Heart right ventricle (tissue), 16 donors: ENCODE data around the gene AGPAT4. TPM values are rescaled to one million over a fixed set of nuclear protein-coding genes. Genes with fewer than 3 reads are reported as not detected.
A peak's percentile ranks its signal among the peaks of the same experiment; 100 is the strongest.

ENCODE experiments used
- ATAC-seq, 8 donors: fragments of 200-7000 bp; cut with Tn5 transposase; one replicate each; pipeline ENCODE4 v1.9.1; 2020; ENCODE audit warnings: mild to moderate bottlenecking in 8 of 8, moderate library complexity in 8 of 8, moderate number of reproducible peaks in 1 of 8
- DNase-seq, 2 donors: peaks; one replicate each; pipeline ENCODE4 v3.0.0-alpha.2; 2020
- H3K27ac ChIP-seq, 10 donors: fragments of 200-600 bp; sonication (generic) in 2 of 10; one replicate each; pipeline versions ENCODE4 v1.5.0 to v1.8.0; 2020 to 2022; ENCODE audit warnings: mild to moderate bottlenecking in 3 of 10
- H3K27me3 ChIP-seq, 7 donors: fragments of 200-600 bp; one replicate each; pipeline ENCODE4 v1.8.0; 2021 to 2022; ENCODE audit warnings: mild to moderate bottlenecking in 2 of 7
- H3K36me3 ChIP-seq, 9 donors: fragments of 200-600 bp; sonication (generic) in 1 of 9; one replicate each; pipeline versions ENCODE4 v1.5.0 to v1.8.0; 2020 to 2022; ENCODE audit warnings: mild to moderate bottlenecking in 2 of 9
- H3K4me1 ChIP-seq, 9 donors: fragments of 200-600 bp; sonication (generic) in 1 of 9; one replicate each; pipeline versions ENCODE4 v1.5.0 to v1.8.0; 2020 to 2022; ENCODE audit warnings: mild to moderate bottlenecking in 4 of 9
- H3K4me3 ChIP-seq, 10 donors: fragments of 200-600 bp; sonication (generic) in 2 of 10; one replicate each; pipeline versions ENCODE4 v1.5.0 to v1.8.0; 2020 to 2022; ENCODE audit warnings: mild to moderate bottlenecking in 7 of 10, moderate library complexity in 2 of 10
- H3K9me3 ChIP-seq, 11 donors: fragments of 200-600 bp in 10 of 11; sonication (generic) in 2 of 11; one replicate each; pipeline versions ENCODE4 v1.5.0 to v1.8.0; 2013 to 2022; ENCODE audit warnings: mild to moderate bottlenecking in 2 of 11, control low read depth in 1 of 11, moderate library complexity in 1 of 11
- WGBS, 2 donors: extraction: QIAGEN DNeasy Blood & Tissue Kit; methylation state at CpG; one replicate each; pipeline ENCODE4 v1.1.7; 2013; ENCODE audit warnings: inconsistent platforms in 1 of 2; 5-methylcytosine and 5-hydroxymethylcytosine counted together
- intact Hi-C, 10 donors: fragments of 100-400 bp; cut with DNase I; formaldehyde crosslinking; loops; one replicate each; pipeline versions ENCODE4 v1.11.1 to v1.14.2; 2022
- polyA plus RNA-seq, 2 donors: library from polyadenylated mRNA; stranded (reverse); fragments of 200-250 nt; gene quantifications; one replicate each; pipeline ENCODE4 v1.2.3, GENCODE V29; 2013
- total RNA-seq, 10 donors: library from RNA; stranded (reverse); fragmentation: NEBNext Ultra II Directional in 3 of 10; extraction: Animal tissue kit (Norgen Biotek cat#: 25700) in 3 of 10; gene quantifications; one replicate each; pipeline versions ENCODE4 v1.2.1 to v1.2.4, GENCODE V29; 2021 to 2023
- TF ChIP-seq, protein P1 (sequence below), 9 donors: fragments of 200-600 bp; sonication (generic) in 2 of 9; IDR thresholded peaks; one replicate each; pipeline versions ENCODE4 v1.5.0 to v1.8.0; 2021 to 2022; ENCODE audit warnings: antibody characterized with exemption in 9 of 9, mild to moderate bottlenecking in 5 of 9, moderate library complexity in 1 of 9
- donor health status: Arrhythmogenic right ventricular cardiomyopathy.
- donor health status: ischemic (EF 13 %, LVEDD 7.1; RV severe dilation, severe dysfunction).
- donor health status: healthy with polysubstance abuse.
- donor health status: DM: no; HTN: yes; CAD: no.
- donor health status: DM: no; HTN: no; CAD: no.
- donor health status: ischemic (EF 25% LVEDD 6.9; RV normal size, moderate dysfunction).
- donor health status: ischemic (EF 25% LVEDD 5.7; RV mildly dilated, moderate dysfunction).
- donor health status: healthy.
- donor health status: DM: yes; HTN: yes; CAD: no.
- donor health status: Ischemic cardiomyopathy.
- donor health status: ischemic (EF 35%, LVEDD 5.7; RV mildly dilated, moderate dysfunction).
- donor health status: nonischemic (EF 11% LVEDD 7.7; RV severe dilation, severe dysfunction).
- donor health status: DM: yes; HTN: yes; CAD: no.
- donor health status: PGD.
- donor health status: ischemic (EF 29% LVEDD 5.4; RV normal size, mild dysfunction).
- donor health status: nonischemic (EF 23%, LVEDD 6.1; RV moderate dilation, normal function).

The AGPAT4 gene
- total and polyA plus RNA-seq, 12 donors = 1.2 to 3.8 (median 1.6) TPM

DNA sequence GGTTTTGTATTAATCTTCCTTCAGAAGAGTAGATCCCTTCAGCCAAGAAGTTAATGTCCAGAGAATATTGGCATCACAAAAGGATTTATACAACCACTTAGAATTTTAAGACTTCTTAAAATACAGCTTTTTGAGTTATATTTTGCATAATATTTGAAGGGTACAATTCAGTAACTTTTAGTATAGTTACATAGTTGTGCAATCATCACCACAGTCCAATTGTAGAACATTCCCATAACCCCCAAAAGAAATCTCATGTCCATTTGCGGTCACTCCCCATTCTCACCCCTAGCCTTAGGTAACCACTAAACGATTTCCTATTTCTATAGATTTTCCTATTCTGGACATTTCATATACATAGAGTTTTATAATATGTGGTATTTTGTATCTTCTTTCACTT is 155.9 kb downstream of the AGPAT4 start:
- Histone ChIP-seq H3K9me3 (peaks cover 0 to 36% (median 7%) of the 10 kb centered on the region in 11 donors), H3K36me3 (peaks cover 0 to 99% (median 46%) of the 10 kb centered on the region in 9 donors), H3K4me3 (no peak overlapping the region), H3K27ac (peak overlapping the region in 1 of 10 donors; percentile 22), H3K27me3 (no peaks in the 10 kb centered on the region), H3K4me1 (peaks cover 0 to 4% (median 0%) of the 10 kb centered on the region in 9 donors)
- ATAC-seq (no peak), DNase-seq (no peak)
- TF ChIP-seq, protein P1, sequence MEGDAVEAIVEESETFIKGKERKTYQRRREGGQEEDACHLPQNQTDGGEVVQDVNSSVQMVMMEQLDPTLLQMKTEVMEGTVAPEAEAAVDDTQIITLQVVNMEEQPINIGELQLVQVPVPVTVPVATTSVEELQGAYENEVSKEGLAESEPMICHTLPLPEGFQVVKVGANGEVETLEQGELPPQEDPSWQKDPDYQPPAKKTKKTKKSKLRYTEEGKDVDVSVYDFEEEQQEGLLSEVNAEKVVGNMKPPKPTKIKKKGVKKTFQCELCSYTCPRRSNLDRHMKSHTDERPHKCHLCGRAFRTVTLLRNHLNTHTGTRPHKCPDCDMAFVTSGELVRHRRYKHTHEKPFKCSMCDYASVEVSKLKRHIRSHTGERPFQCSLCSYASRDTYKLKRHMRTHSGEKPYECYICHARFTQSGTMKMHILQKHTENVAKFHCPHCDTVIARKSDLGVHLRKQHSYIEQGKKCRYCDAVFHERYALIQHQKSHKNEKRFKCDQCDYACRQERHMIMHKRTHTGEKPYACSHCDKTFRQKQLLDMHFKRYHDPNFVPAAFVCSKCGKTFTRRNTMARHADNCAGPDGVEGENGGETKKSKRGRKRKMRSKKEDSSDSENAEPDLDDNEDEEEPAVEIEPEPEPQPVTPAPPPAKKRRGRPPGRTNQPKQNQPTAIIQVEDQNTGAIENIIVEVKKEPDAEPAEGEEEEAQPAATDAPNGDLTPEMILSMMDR (IDR thresholded peaks at IDR 0.05) = no peak
- intact Hi-C loops = loop anchor here in 1 of 10 donors (10.0 kb wide), 1 partner anchor 257 kb away; no protein-coding TSS in a partner anchor
- WGBS, 2 donors = 97 to 99% methylated on average over 2 of the region's 2 CpGs

GRCh38 chr6:161117308-161117707 is 156.6 kb downstream of the AGPAT4 start:
- Histone ChIP-seq H3K4me1 (peaks cover 0 to 4% (median 0%) of the 10 kb centered on the region in 9 donors), H3K27ac (peak overlapping the region in 1 of 10 donors; percentile 22), H3K36me3 (peaks cover 0 to 99% (median 51%) of the 10 kb centered on the region in 9 donors), H3K4me3 (no peak overlapping the region), H3K27me3 (no peaks in the 10 kb centered on the region), H3K9me3 (peaks cover 0 to 30% (median 3%) of the 10 kb centered on the region in 11 donors)
- WGBS, 2 donors = 84 to 87% methylated on average over 7 of the region's 7 CpGs
- peak in 5 of 8 donors; percentile 24 to 61 (median 56) for ATAC-seq
- DNase-seq = no peak
- TF ChIP-seq, protein P1 (IDR thresholded peaks at IDR 0.05) = no peak
- intact Hi-C loops = loop anchor here in 1 of 10 donors (10.0 kb wide), 1 partner anchor 257 kb away; no protein-coding TSS in a partner anchor

DNA sequence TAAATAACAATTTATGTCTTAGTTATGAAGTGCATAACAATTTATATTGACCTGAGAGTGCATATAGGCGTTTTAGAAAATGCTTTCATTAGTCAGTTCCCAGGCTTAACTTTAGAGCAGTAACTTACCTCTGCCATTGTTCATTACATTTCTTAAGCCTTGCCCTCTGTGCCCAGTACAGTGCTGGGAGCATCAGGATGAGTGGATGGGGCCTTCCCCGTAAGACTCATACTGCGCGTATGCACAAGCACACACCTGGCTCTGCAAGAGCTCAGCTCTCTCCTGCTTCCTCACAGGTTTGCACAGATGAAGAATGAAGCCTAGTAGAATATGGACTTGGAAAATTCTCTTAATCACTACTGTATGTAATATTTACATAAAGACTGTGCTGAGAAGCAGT is 157.3 kb downstream of the AGPAT4 start:
- TF ChIP-seq, protein P1 (IDR thresholded peaks at IDR 0.05) = no peak
- DNase-seq = no peak
- WGBS, 2 donors = 97% methylated on average over 4 of the region's 4 CpGs
- peaks cover 0 to 4% (median 0%) of the 10 kb centered on the region in 9 donors for H3K4me1 ChIP-seq
- H3K27ac ChIP-seq = no peak overlapping the region
- no peak overlapping the region for H3K4me3 ChIP-seq
- peaks cover 0 to 100% (median 55%) of the 10 kb centered on the region in 9 donors for H3K36me3 ChIP-seq
- ATAC-seq = no peak
- H3K27me3 ChIP-seq = no peaks in the 10 kb centered on the region
- peaks cover 0 to 24% (median 0%) of the 10 kb centered on the region in 11 donors for H3K9me3 ChIP-seq
- intact Hi-C loops = loop anchor here in 1 of 10 donors (10.0 kb wide), 1 partner anchor 258 kb away; no protein-coding TSS in a partner anchor

DNA sequence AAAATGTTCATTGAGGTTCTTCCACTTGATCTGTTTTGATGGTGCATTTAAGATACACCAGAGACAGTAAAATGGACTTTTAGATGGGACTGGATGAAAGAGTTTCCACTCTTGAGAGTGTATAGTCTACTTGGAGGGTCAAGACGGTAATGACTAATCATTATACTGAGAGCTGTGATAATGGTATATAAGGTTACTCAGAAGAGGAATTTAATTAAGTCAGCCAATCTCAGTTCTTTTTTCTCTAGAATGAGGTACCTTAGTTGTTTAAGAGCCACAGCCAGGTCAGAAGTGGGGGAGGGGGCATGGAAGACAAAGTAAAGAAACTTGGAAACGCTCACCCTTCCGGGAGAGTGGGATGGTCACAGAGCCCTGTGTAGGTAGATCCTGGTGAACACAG is 158.4 kb downstream of the AGPAT4 start:
- peaks cover 0 to 17% (median 0%) of the 10 kb centered on the region in 11 donors for H3K9me3 ChIP-seq
- peaks cover 0 to 100% (median 62%) of the 10 kb centered on the region in 9 donors for H3K36me3 ChIP-seq
- no peaks in the 10 kb centered on the region for H3K27me3 ChIP-seq
- ATAC-seq (no peak), DNase-seq (no peak)
- H3K4me3 ChIP-seq = no peak overlapping the region
- no peak overlapping the region for H3K27ac ChIP-seq
- 95 to 98% methylated on average over 3 of the region's 3 CpGs for WGBS, 2 donors
- peaks cover 0 to 8% (median 0%) of the 10 kb centered on the region in 9 donors for H3K4me1 ChIP-seq
- TF ChIP-seq, protein P1 (IDR thresholded peaks at IDR 0.05) = no peak
- intact Hi-C loops = loop anchor here in 1 of 10 donors (10.0 kb wide), 1 partner anchor 259 kb away; no protein-coding TSS in a partner anchor
